ENCODE results near the gene ZBTB46. TPM values are rescaled to one million over a fixed set of nuclear protein-coding genes. Genes with fewer than 3 reads are reported as not detected.

ZBTB46 gene
- total RNA-seq, 3 donors from 2014 or later: 8.2 to 18.7 (median 10.7) TPM

- H3K27ac ChIP-seq: peak within 1 kb of the TSS; percentile 80 to 99
- no peaks in the 10 kb centered on the region for H3K9me3 ChIP-seq
- DNase-seq (ENCODE audit: low spot score in 2 of 2): peak; percentile 70 to 72
- TF ChIP-seq POLR2A (IDR thresholded peaks at IDR 0.05): no peak
- no peak for TF ChIP-seq CTCF (IDR thresholded peaks at IDR 0.05)
- TF ChIP-seq POLR2AphosphoS5 (IDR thresholded peaks at IDR 0.05): peak in 2 of 3 donors; percentile 15 to 26
- H3K27me3 ChIP-seq: no peaks in the 10 kb centered on the region
- H3K4me1 ChIP-seq: peaks cover 26 to 31% of the 10 kb centered on the region in 2 donors
- no peaks in the 10 kb centered on the region for H3K36me3 ChIP-seq
- H3K4me3 ChIP-seq: peak within 1 kb of the TSS; percentile 60 to 89 (median 61)
- intact Hi-C loops (cut with DNase I; ENCODE audit: low total_unique reads): no loop called here
These were observed 91.7 kb downstream of the ZBTB46 start, which contains the start of gene SLC2A4RG for GRCh38 chr20:63739130-63740069. Gene SLC2A4RG, plus strand, starts transcription at chr20:63739776. Its CDS starts 137 bp downstream, at chr20:63739913.

- H3K27ac ChIP-seq: peak overlapping the region; percentile 79 to 93
- peak overlapping the region; percentile 51 to 89 (median 57) for H3K4me3 ChIP-seq
- peak in 1 of 2 donors; percentile 82 for DNase-seq (ENCODE audit: low spot score in 2 of 2)
- no peaks in the 10 kb centered on the region for H3K9me3 ChIP-seq
- TF ChIP-seq POLR2AphosphoS5 (IDR thresholded peaks at IDR 0.05): no peak
- TF ChIP-seq CTCF (IDR thresholded peaks at IDR 0.05): no peak
- intact Hi-C loops (cut with DNase I; ENCODE audit: low total_unique reads): no loop called here
- H3K4me1 ChIP-seq: peaks cover 26 to 31% of the 10 kb centered on the region in 2 donors
- no peaks in the 10 kb centered on the region for H3K36me3 ChIP-seq
- no peaks in the 10 kb centered on the region for H3K27me3 ChIP-seq
These were observed 92.4 kb downstream of the ZBTB46 start for GRCh38 chr20:63738687-63739129.

GRCh38 chr20:63737945-63738686 is 92.9 kb downstream of the ZBTB46 start:
- H3K4me1 ChIP-seq: peaks cover 26 to 31% of the 10 kb centered on the region in 2 donors
- intact Hi-C loops (cut with DNase I; ENCODE audit: low total_unique reads): no loop called here
- H3K27ac ChIP-seq: peak overlapping the region; percentile 79 to 93
- DNase-seq (ENCODE audit: low spot score in 2 of 2): no peak
- H3K36me3 ChIP-seq: no peaks in the 10 kb centered on the region
- H3K9me3 ChIP-seq: no peaks in the 10 kb centered on the region
- no peaks in the 10 kb centered on the region for H3K27me3 ChIP-seq
- TF ChIP-seq POLR2A (IDR thresholded peaks at IDR 0.05) (no peak), CTCF (IDR thresholded peaks at IDR 0.05) (no peak), POLR2AphosphoS5 (IDR thresholded peaks at IDR 0.05) (no peak)
- peak overlapping the region; percentile 9 to 89 (median 57) for H3K4me3 ChIP-seq

- intact Hi-C loops (cut with DNase I; ENCODE audit: low total_unique reads): no loop called here
- peak overlapping the region; percentile 9 to 89 (median 40) for H3K4me3 ChIP-seq
- DNase-seq (ENCODE audit: low spot score in 2 of 2): no peak
- H3K27ac ChIP-seq: no peak overlapping the region
- no peak for TF ChIP-seq POLR2AphosphoS5 (IDR thresholded peaks at IDR 0.05)
- no peak for TF ChIP-seq POLR2A (IDR thresholded peaks at IDR 0.05)
- TF ChIP-seq CTCF (IDR thresholded peaks at IDR 0.05): no peak
- H3K4me1 ChIP-seq: peaks cover 26 to 31% of the 10 kb centered on the region in 2 donors
- H3K36me3 ChIP-seq: no peaks in the 10 kb centered on the region
- no peaks in the 10 kb centered on the region for H3K27me3 ChIP-seq
- no peaks in the 10 kb centered on the region for H3K9me3 ChIP-seq
These were observed 93.4 kb downstream of the ZBTB46 start for GRCh38 chr20:63737695-63737944.
